Muscle of back (tissue), 11 donors: ENCODE data around the gene TIAM1. TPM values are rescaled to one million over a fixed set of nuclear protein-coding genes. Genes with fewer than 3 reads are reported as not detected.
A peak's percentile ranks its signal among the peaks of the same experiment; 100 is the strongest.

ENCODE experiments used
- DNase-seq, 3 donors: peaks; one replicate each; pipeline versions ENCODE4 v3.0.0 to v3.0.0-alpha.2; 2013
- polyA plus RNA-seq, 10 donors: library from polyadenylated mRNA; unstranded; fragments of 120-200 nt; gene quantifications; one replicate each; pipeline ENCODE4 v1.2.1, GENCODE V29; 2013; ENCODE audit not compliant: insufficient read length in 10 of 10

TIAM1 gene
- polyA plus RNA-seq, 10 donors: 8.6 to 23.1 (median 12.9) TPM

DNA sequence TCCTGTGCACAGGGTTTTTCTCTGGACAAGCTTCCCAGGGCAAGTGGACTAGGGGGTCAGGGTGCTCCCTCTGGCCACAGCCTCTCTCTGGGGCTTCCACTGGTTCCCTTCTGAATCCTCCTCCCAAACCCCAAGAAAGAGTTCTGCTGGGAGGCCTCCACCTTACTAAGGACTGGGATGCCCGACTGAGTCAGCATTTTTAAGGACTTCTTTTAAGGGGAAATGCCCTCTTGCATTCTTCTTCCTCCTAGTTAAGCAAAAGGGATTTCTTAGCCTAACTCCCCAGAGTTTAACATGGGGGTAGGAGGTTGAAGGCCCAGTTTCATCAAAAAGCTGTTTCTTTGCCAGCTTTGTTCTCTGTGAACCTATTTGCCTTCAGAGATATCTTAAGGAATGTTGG lies 206.1 kb downstream of the TIAM1 start:
- no peak for DNase-seq

DNA sequence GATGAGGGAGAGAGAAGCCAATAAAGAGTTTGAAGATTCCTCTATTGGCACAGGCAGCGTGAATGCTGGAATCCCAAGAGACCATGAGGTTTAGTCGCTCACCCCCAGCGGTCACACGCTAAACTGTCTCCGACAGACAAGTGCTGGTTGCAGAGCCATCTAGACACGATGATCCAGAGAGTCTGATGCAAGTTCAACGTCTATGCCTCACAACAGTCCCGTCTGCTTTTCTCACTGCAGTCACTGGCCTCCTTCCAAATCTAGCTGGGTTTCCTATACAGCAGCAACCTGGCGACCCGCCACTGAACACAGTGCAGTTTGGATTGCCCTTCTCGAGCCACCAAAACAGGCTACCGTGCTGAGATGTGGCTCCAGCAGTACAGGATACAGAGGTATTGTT lies 207.2 kb downstream of the TIAM1 start:
- DNase-seq: peak; percentile 39 to 57 (median 48)

DNA sequence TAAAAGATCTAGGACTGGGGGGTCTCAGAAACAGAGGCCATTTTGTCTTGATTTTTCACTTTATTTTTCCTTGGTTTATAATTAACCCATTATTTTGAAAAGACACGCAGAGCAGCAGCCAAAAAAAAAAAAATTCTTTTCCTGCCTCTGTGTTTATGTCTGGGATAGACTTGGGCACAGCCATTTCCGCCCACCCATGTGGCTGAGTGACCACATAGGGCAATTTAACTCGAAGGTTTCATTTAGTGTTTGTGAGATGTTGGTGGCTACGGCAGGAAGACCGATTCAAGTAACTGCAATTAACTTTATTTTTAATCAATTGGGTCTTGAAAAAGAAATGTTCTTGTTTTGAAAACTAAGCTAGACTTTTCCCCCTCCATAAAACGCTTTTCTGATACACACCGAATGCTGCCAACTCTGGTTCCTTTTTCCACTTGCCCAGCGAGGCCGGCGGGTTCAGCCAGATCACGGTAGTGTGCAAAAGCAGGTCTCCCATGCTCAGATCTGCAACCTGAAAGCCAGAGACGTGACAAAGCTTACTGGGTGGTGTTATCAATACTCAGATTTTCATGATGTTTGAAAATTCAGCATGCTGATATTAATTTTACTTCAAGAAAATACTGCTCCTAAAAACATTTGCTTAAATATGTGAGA lies 208.4 kb downstream of the TIAM1 start:
- DNase-seq: no peak

DNA sequence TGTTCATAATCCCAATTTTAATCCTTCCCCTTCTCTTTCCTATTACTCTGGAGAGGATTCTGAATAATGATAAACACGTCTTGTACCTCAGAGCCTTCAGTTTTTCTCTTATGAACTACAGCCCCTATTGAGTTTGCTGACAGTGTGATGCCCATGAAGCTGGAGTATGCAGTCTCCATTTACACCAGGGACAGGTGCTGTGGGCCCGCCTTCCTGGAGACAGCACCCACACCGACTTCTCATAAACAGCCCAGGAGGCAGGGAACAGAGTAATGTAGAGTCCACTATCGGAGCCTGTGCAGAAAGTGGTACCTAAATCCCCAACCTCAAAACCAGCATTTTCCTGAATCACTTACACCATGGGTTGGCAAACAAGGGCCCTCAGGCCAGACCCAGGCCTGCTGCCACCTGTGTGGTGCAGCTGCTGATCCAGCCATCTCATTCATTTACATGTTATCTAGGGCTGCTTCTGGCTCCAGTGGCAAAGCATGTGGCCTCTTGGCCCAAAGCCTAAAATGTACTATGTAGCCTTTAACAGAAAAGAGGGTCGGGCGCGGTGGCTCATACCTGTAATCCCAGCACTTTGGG lies 210.7 kb downstream of the TIAM1 start:
- DNase-seq: no peak

DNA sequence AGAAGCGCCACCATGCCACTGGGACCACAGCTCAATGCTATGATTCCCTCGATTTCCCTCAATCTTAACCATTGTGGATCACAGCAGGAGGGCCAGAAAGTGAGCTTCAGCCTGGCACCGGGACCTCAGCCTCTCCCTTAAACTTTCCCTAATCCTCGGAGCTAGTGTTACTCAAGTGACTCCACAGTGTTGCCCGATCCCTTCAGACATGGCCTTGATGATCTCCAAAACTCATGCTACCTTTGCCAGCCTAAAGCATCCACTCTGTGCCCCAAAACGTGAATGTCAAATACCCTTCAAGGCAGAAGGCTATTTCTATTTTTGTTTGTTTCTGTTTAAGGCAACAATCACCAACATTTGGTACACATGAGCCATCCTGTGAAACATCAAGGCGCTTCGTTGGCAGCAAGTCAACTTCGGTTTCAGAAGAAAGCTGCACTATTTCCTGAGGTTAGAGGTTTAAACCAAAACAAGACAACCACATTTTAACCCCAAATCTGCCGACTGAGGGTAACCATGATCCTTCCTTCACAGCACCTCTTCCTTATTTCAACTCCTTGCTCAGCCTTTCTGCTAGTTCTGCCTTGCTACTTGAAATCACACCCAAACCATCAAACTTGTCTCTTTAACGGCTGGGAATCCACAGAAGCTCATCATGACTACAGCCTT lies 211.4 kb downstream of the TIAM1 start:
- DNase-seq: no peak

DNA sequence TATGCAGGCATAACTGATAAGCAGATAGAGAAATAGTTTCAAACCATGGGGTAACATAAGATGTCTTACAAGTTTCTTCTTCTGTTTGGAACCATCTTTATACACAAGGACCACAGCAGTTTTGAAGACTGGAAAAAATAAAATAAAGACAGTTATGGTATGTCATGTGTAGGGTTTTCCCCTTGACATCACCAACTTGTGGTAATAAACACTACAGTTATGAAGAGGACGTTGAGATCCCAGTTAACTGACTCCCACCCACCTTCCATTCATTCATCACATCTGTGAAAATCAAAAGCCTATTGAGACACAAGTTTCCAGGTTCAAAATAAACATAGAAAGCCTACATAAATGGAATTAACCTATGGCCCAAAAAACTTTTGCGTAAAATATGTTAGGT lies 213.2 kb downstream of the TIAM1 start:
- no peak for DNase-seq

DNA sequence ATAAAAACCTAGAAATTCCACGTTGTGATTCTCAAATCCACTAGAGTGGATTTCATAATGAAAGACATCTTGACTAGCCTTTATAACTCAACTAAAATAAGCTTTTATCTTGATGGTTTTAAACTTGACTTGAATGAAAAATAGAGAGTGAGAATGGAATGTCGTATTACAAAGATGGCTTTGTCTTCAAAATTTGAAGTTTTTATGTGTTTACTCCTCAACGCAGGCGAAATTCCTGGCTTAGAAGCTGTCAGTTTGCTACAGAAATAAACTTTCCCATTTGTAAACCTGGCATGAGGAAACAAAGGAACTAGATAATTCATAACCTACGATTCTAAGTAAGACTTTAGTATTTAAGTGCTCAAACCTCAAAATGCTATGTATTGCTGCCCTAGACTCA lies 215.8 kb downstream of the TIAM1 start:
- DNase-seq: no peak

DNA sequence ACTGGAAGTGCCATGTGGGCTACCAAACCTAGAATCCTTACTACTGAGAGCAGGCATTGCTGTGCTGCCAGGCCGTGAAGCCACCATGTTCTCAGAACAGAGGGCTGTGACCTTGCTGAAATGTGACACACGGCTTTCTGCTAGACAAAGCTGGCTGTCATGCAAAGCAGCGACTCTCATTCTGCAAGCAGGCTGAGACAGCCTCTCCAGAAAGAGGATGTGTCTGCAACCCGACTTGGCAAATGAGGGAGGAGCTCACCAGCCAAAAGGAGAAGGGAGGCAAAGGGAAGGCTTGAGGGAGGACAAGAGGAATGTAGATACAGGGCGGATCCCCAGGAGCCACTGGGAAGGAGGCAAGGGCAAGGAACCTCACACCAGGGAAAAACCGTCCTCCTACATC lies 220.1 kb downstream of the TIAM1 start:
- no peak for DNase-seq

DNA sequence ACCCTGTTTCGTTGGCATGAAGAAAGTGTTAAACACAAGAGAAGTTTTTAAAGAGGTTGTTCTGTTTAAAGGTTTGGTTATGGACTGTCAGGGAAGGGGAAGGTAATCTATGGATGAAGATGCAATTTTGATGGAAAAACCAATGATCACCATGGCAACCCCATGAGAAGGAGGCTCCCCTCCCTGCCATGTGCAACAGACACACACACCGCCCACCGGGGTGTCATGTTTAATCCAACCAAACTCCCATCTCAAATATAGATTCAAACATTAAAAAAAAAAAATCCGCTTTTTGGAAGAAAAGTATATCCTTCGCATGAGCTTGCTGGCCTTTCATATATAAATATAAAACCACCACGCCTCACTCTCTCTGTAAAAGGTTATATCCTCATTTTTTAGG lies 224.9 kb downstream of the TIAM1 start:
- DNase-seq: no peak

DNA sequence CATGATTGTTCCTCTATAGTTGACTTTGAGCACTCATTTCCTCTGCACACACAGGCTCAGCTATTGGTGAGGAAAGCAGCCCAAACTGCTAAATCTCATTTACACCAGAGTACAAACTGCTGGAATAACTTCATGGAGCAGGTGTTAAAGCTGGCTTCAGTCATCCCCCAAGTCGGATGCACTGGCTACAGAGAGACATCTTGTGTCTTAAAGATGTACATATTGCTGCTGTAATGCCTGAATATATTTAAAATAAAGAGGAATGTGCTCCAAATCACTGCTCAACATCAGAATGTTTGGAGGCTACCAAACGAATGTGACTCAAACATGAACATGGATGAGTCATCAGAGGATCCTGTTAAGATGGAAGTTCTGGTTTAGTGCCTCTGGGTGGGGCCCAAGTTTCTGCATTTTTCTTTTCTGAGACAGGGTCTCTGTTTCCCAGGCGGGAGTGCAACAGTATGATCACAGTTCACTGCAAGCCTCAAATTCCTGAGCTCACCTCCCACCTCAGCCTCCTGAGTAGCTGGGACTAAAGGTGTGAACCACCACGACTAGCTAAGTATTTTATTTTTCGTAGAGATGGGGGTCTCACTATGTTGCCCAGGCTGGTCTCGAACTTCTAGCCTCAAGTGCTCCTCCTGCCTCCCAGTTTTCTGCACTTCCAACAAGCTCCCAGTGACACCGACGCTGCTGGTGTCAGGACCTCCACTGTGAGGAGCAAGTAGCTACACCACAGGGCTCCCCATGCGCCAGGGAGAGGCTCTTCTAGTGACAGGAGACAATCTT lies 226.7 kb downstream of the TIAM1 start:
- DNase-seq: peak; percentile 35 to 81 (median 45)

DNA sequence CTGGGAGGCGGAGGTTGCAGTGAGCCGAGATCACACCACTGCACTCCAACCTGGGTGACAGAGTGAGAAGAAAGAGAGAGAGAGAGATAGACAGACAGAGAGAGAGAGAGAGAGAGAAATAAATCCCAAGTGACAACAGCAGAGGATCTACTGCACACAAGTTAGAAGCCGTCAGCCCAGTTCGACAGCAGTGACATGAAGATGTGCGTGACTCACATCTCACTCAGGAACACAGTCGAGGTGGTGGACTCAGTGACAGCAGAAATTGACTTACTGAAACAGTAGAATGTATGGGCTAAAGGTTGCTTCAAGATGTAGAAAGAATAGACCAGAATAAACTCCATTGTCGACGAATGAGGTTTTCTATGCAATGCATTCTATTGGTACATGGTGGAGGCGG lies 228.8 kb downstream of the TIAM1 start:
- DNase-seq: no peak

DNA sequence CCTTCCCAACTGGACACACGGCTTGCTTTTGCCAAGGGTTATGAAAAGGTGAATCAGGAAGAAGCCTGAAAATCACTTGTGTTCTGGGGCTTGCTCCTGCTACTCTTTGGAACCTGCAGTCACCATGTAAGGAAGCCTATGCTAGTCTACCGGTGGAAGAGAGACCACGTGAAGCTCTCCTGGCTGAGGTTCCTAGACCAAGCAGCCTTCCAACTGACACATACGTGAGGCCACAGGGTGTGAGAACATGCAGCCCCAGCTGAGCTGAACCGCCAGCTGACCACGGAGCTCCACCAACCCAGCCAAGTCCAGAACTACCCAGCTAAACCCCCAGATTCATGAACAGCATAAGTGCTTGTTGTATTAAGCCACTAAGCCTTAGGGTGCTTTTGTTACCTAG lies 233.0 kb downstream of the TIAM1 start:
- DNase-seq: no peak

DNA sequence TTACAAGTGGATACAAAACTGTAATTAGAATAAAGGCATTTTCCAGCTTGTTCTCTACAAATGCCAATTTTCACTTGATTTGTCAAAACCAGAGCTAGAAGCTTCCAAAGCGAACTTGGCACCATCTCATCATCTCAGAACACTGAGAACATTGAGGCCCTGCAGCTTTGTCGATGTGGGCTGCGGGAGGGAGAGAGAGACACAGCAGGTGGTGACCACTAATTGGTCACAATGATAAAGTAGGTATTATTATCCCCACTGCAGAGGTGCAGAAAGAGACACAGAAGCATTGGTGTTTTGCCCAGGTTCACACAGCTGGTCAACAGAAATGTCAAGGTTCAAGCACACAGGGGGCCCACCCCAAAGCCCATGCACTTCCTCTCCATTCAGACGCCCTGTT lies 233.6 kb downstream of the TIAM1 start:
- DNase-seq: no peak

DNA sequence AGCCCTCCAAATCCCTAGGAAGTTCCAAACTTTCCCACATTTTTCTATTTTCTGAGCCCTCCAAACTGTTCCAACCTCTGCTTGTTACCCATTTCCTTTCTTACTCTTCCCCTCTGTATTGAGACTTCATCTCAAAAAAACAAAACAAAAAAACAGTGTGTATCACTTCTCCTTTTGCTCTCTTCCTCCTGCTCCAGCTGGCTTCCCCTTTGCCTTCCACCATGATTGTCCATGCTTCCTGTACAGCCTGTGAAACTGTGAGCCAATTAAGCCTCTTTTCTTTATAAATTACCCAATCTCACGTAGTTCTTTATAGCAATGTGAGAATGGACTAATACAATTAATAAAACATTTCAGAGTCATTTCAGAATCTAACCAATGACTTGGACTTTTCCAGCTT lies 236.2 kb downstream of the TIAM1 start:
- DNase-seq: peak in 1 of 3 donors; percentile 29

DNA sequence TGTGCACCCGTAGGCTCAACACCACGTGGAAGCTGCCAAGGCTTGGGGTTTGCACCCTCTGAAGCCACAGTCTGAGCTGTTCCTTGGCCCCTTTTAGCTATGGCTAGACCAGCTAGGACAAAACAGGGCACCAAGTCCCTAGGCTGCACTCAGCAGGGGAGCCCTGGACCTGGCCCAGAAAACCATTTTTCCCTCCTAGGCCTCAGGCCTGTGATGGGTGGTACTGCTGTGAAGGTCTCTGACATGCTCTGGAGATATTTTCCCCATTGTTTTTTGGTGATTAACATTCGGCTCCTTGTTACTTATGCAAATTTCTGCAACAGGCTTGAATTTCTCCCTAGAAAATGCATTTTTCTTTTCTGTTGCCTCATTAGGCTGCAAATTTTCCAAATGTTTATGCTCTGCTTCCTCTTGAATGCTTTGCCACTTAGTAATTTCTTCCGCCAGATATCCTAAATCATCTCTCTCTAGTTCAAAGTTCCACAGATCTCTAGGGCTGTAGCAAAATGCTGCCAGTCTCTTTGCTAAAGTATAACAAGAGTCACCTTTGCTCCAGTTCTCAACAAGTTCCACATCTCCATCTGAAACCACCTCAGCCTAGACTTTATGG lies 236.8 kb downstream of the TIAM1 start:
- DNase-seq: no peak

DNA sequence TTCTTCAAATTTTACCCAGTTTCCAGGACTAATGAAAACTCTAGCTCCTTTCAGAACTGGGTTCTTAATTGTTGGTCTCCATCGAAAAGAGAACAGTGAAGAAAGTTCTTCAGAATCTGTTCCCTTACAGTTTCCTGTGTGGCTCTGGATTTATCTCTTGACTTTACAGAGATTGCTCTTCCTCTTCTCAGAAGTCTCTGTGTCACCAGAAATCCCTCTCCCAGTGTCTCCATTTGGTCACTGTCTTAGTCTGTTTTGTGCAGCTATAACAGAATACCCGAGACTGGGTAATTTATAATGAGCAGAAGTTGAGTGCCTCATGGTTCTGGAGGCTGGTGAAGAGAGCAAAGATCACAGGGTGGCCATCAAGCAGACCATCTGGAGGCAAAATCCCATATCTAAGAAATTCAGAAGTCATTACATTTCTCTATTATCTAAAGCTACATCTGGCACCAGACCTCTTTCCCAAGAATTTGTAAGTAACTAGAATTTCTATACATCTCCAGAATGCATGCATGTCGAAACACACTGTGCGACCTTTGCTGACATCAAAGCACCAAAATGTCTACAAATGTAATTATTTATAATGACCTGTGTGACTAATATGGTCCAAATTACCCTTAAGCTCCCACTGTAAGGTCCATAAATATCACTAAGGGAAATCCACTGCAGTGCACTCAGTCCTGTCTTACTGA lies 240.3 kb downstream of the TIAM1 start:
- no peak for DNase-seq

DNA sequence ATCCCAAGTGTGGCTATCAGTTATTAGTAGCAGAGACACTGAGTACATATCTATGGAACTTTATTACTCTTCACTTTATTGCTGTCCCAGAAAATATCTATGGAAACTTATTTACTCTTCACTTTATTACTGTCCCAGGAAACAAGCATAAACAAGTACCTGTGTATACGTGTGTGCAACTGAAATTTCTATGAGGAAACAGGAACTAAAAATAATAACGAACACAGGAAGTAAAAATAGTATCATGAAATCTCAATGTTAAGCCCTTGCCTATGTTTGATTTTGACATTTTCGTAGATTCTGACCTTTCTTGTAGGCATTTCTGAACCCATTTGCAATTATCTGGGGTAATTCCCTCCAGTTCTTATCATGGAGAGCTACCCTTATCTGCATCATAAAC lies 240.9 kb downstream of the TIAM1 start:
- no peak for DNase-seq

DNA sequence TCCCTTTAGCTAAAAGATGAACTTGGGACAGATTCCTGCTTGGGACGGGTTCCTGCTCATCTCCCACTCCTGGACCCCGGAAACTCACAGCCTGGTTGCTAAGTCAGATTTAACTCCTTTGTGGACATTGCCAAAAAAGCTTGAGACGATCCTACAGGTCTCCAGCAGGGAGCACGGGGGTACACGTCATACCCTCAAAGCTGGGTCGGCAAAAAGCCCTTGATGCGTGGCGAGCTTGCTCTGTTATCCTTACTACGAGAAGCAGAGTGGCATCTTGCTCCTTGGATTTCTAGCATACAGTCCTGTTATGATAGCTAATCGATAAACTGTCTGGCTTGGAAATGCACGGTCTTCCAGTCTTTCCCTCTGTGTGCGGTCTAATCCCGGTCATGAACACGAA lies 244.9 kb downstream of the TIAM1 start:
- DNase-seq: no peak

DNA sequence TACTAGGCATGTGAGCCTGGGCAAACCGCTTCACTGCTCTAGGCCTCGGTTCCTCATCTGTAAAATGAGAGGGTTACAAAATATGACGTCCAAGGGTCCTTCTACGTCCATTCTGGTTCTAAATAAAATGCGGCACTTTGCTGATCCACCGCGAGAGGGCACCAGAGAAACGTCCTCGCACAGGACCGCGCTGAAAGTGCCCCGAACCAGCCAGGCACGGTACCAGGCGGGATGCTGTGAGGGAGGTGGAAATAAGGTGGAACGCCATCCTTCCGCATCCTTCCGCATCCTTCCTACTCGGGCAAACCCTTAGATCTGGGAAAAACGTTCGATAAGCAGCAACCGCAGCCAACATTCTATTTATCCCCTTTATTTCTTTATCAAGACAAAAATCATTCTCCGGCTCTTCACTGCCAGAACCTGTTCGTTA lies 245.5 kb downstream of the TIAM1 start:
- peak; percentile 45 to 77 (median 67) for DNase-seq

DNA sequence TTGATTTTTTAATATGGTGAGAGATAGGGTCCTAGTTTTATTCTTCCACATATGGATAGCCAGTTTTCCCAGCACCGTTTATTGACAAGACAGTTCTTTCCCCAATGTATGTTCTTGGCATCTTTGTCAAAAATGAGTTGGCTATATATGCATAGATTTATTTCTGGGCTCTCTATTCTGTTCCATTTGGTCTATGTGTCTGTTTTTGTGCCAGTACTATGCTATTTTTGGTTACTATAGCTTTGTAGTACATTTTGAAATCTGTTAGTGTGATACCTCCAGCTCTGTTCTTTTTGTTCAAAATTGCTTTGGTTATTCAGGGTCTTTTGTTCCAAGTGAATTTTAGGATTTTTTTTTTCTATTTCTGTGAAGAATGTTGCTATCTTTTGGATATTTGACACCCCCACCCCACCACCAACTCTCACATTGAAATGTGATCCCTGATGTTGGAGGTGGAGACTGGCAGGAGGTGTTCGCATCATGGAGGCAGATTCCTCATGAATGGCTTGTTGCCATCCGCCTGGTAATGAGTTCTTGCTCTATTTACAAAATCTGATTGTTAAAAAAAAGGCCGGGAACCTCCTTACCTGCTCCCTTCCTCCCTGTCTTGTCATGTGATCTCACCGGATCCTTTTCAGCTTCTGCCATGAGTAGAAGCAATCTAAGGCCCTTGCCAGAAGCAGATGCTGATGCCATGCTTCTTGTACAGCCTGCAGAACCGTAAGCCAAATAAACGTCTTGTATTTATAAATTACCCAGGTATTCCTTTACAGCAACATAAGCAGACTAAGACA lies 251.0 kb downstream of the TIAM1 start:
- DNase-seq: no peak

DNA sequence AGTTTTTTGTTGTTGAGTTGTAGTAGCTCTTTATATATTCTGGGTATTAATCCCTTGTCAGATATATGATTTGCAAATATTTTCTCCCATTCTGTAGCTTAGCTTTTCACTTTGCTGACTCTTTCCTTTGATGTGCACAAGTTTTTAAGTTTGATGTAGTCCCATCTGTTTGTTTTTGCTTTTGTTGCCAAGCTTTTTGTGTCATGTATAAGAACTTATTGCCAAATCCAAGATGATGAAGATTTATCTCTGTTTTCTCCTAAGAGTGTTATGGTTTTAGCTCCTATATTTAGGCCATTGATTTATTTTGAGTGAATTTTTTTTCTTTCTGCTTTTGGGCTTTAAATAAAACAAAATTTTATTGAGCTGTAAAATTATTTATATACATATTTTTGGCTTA lies 253.7 kb downstream of the TIAM1 start:
- no peak for DNase-seq
